ENCODE measurements around the gene RMI1.
"Not testable (repeated sequence)": the region's sequence is repeated elsewhere in the genome, so short reads cannot be mapped to it uniquely, and the experiment has no call there.

DNA sequence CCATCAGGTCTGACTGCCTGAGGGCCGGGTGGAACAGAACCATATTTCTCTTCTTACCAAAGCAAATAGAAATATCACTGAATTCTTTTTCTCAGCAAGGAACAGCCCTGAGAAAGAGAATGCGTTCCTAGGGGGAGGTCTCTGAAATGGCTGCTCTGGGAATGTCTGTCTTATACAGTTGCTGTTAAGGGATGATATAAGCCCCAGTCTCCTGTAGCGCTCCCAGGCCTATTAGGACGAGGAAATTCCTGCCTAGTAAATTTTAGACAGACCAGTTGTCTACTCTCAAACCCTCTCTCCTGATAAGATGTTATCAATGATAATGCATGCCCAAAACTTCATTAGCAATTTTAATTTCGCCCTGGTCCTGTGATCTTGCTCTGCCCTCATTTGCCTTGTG, 61.3 kb downstream of the RMI1 start:
- TF ChIP-seq POLR2A (IDR thresholded peaks at IDR 0.05); CTCF (IDR thresholded peaks at IDR 0.05 in 4 of 5, conservative IDR thresholded peaks at IDR 0.05 in 1 of 5): not testable (repeated sequence)

Data from gastrocnemius medialis (tissue), 4 donors.